Naive thymus-derived CD8-positive, alpha-beta T cell (primary cell): ENCODE measurements around the gene VWF. TPM values are rescaled to one million over a fixed set of nuclear protein-coding genes. Genes with fewer than 3 reads are reported as not detected.

Experiments
- ATAC-seq, 2 donors: fragments of 150-1000 bp; cut with Tn5 transposase in 1 of 2; sonication (Bioruptor Pico), chemical (Tn5 transposase) in 1 of 2; 1 replicate in 1 of 2; 2 replicates in 1 of 2; pipeline ENCODE4 v1.10.0; 2021; ENCODE audit warnings: mild to moderate bottlenecking in 2 of 2, moderate library complexity in 2 of 2
- POLR2A ChIA-PET: fragments of 350-600 bp; sonication (Branson Sonifier 250); formaldehyde crosslinking; loops from one replicate; lab custom pipeline; 2021; ENCODE audit warnings: antibody characterized with exemption; lab: Charles Lee
- DNase-seq, 10 donors: peaks; one replicate each; pipeline versions ENCODE4 v3.0.0 to v3.0.0-alpha.2; 2020 to 2022
- H3K27ac Mint-ChIP-seq, 10 donors: one replicate each; pipeline ENCODE4 v1.8.0; 2020 to 2022; ENCODE audit warnings: mild to moderate bottlenecking in 10 of 10, mixed read lengths in 10 of 10, moderate library complexity in 4 of 10, inconsistent platforms in 1 of 10
- H3K27me3 Mint-ChIP-seq, 5 donors: one replicate each; pipeline ENCODE4 v1.8.0; 2021 to 2022; ENCODE audit warnings: mixed read lengths in 5 of 5
- H3K36me3 Mint-ChIP-seq, 3 donors: one replicate each; pipeline ENCODE4 v1.8.0; 2020 to 2022; ENCODE audit warnings: mixed read lengths in 3 of 3, mild to moderate bottlenecking in 2 of 3, inconsistent platforms in 1 of 3
- H3K4me1 Mint-ChIP-seq, 4 donors: one replicate each; pipeline ENCODE4 v1.8.0; 2021 to 2022; ENCODE audit warnings: mixed read lengths in 4 of 4
- H3K4me3 Mint-ChIP-seq, 10 donors: one replicate each; pipeline ENCODE4 v1.8.0; 2020 to 2022; ENCODE audit warnings: mild to moderate bottlenecking in 10 of 10, mixed read lengths in 10 of 10, moderate library complexity in 6 of 10, inconsistent platforms in 1 of 10
- H3K9me3 Mint-ChIP-seq, 9 donors: one replicate each; pipeline ENCODE4 v1.8.0; 2020 to 2022; ENCODE audit warnings: mixed read lengths in 9 of 9, mild to moderate bottlenecking in 3 of 9, inconsistent platforms in 1 of 9, moderate library complexity in 1 of 9
- polyA plus RNA-seq, 3 donors: library from polyadenylated mRNA; unstranded; fragments of 300-500 nt; fragmentation: Illumina TruSeq; gene quantifications; one replicate each; pipeline ENCODE4 v1.2.3, GENCODE V29; 2021
- total RNA-seq, 8 experiments: library from RNA in 2 of 8; stranded (reverse) in 2 of 8; gene quantifications; one replicate each; pipeline ENCODE4 v1.2.3 and lab custom pipeline; 2021 to 2026

VWF gene
- total and polyA plus RNA-seq, 5 experiments from 2014 or later = 0.08 to 0.60 TPM; not detected in 3

DNA sequence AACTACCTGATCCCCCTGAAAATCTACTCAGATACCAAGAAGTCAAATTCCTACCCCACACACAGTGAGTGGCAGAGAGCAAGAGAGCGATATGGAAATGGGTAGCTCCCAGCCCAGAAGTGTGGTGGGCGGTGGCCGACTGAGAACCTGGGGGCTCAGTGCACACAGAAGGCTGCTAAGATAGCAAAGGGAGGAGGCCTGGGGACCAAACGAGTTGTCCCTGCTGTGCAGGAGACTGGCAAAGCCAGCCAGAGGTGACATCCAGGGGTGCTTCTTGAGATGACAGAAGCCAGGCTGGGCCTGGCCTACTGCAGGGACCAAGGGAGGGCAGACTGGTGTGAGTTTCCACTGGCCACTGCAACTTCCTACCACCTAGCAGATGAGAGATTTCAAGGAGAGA is 52.9 kb downstream of the VWF start:
- POLR2A ChIA-PET = interaction anchor here (0.9 kb wide), 1 partner anchor 208 kb away, joined by 5 read pairs; no protein-coding TSS in a partner anchor
- no peak for DNase-seq
- Mint-ChIP-seq H3K4me1 (peaks cover 27 to 48% (median 39%) of the 10 kb centered on the region in 4 donors), H3K27me3 (peaks cover 0 to 23% (median 7%) of the 10 kb centered on the region in 5 donors), H3K4me3 (no peak overlapping the region), H3K27ac (no peak overlapping the region), H3K9me3 (no peaks in the 10 kb centered on the region), H3K36me3 (no peaks in the 10 kb centered on the region)
- no peak for ATAC-seq

DNA sequence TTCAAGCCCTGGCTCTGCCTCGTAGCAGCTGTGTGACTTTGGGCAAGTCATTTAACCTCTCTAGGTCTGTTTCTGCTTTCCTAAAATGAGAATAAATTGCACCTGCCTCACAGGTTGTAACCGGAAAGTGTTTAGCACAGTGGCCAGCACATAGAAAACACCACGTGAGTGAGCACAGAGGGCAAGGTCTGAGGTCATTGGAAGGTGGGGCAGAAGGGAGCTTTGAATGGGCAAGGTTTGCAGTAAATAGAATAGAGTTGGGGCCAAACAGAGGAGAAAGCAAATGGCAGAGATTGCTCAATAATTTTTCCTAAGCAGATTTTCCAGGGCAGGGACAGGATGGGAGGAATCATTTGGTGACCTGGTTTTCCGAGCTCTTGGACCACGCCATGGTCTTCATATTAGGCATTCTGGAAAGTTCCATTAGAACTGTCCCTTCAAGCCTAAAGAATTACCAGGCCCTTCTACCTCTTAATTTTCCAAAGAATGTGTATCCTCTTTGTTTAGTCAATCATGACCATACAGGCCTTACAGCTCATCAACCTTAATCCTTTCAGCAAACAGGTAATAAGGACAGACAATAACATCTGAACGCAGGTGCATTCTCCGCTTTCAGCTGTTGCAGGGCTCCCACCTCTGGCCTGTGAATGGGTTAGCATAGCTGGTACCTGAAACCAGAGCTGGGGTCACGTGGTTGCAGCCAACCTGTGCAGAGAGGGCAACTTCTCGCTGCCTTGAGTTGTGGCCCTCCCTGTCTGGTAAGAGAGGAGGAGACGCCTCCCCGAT is 53.8 kb downstream of the VWF start:
- Mint-ChIP-seq H3K27ac (peak overlapping the region in 1 of 10 donors; percentile 29), H3K4me3 (no peak overlapping the region), H3K36me3 (no peaks in the 10 kb centered on the region), H3K27me3 (peaks cover 0 to 15% (median 7%) of the 10 kb centered on the region in 5 donors), H3K4me1 (peaks cover 21 to 39% (median 32%) of the 10 kb centered on the region in 4 donors), H3K9me3 (no peaks in the 10 kb centered on the region)
- no peak for DNase-seq
- POLR2A ChIA-PET = interaction anchor here (0.9 to 1.8 kb wide), 2 partner anchors 71 to 209 kb away, joined by 4 to 5 read pairs; no protein-coding TSS in a partner anchor
- ATAC-seq = no peak

DNA sequence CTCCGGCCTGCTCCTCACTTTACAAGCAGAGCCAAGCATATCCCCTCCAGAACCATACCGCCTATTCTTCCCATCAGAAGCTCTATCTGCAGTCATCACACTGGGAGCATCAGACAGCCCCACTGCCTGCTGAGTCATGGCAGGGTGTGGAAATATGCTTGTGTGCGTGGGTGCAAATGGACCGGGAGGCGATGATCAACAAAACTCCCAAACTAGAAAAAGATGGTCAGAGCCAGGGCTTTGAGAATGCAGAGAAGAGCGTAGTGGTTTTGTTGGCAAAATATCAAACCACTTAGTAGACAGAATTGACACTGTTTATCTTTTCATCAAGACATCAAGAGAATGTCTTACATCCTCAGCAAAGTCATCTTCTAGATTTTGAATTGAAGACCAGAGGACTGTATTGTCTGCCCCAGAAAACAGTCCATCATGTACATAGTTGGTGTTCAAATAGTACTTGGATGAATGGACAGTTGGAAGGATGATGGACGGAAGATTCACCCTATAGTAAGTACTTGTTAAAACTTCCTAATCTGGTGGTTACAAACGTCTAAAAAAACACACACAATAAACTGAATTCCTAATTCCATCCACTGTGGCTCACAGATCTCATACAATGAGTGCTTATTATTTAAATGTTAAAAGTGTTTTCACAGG is 54.9 kb downstream of the VWF start:
- DNase-seq = peak in 3 of 10 donors; percentile 35 to 49 (median 36)

DNA sequence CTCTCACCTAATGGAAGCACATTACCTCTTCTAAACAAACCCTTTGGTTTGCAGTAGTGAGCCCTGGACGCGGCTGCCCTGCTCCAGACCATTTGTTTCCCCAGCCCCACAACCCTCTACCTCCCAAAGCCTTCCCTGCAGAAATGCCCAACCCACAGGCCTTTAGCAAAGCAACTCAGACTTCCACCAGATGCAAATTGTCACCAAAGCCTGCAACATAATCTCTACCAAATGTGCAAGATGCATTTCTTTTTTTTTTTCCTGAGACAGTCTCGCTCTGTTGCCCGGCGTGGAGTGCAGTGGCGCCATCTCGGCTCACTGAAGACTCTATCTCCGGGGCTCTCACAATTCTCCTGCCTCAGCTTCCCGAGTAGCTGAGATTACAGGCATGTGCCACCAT is 56.2 kb downstream of the VWF start:
- H3K36me3 Mint-ChIP-seq = no peaks in the 10 kb centered on the region
- peaks cover 15 to 20% (median 15%) of the 10 kb centered on the region in 4 donors for H3K4me1 Mint-ChIP-seq
- POLR2A ChIA-PET = interaction anchor here (0.5 to 2.8 kb wide), 2 partner anchors 11 to 71 kb away, joined by 3 to 7 read pairs; no protein-coding TSS in a partner anchor
- no peak for DNase-seq
- H3K4me3 Mint-ChIP-seq = no peak overlapping the region
- no peaks in the 10 kb centered on the region for H3K9me3 Mint-ChIP-seq
- H3K27me3 Mint-ChIP-seq = peaks cover 0 to 11% (median 6%) of the 10 kb centered on the region in 5 donors
- no peak for ATAC-seq
- H3K27ac Mint-ChIP-seq = peak overlapping the region in 1 of 10 donors; percentile 28

More for the DNA sequence above, 54.9 kb downstream of the VWF start:
- no peaks in the 10 kb centered on the region for H3K36me3 Mint-ChIP-seq
- H3K27ac Mint-ChIP-seq = peak overlapping the region in 5 of 10 donors; percentile 2 to 78 (median 34)
- H3K4me3 Mint-ChIP-seq = peak overlapping the region in 4 of 10 donors; percentile 27 to 78 (median 35)
- H3K27me3 Mint-ChIP-seq = peaks cover 0 to 10% (median 7%) of the 10 kb centered on the region in 5 donors
- peaks cover 13 to 28% (median 21%) of the 10 kb centered on the region in 4 donors for H3K4me1 Mint-ChIP-seq
- H3K9me3 Mint-ChIP-seq = no peaks in the 10 kb centered on the region
- ATAC-seq = peak; percentile 72 to 83
- POLR2A ChIA-PET = interaction anchor here (1.8 to 2.8 kb wide), 2 partner anchors 70 to 72 kb away, joined by 4 to 7 read pairs; no protein-coding TSS in a partner anchor

DNA sequence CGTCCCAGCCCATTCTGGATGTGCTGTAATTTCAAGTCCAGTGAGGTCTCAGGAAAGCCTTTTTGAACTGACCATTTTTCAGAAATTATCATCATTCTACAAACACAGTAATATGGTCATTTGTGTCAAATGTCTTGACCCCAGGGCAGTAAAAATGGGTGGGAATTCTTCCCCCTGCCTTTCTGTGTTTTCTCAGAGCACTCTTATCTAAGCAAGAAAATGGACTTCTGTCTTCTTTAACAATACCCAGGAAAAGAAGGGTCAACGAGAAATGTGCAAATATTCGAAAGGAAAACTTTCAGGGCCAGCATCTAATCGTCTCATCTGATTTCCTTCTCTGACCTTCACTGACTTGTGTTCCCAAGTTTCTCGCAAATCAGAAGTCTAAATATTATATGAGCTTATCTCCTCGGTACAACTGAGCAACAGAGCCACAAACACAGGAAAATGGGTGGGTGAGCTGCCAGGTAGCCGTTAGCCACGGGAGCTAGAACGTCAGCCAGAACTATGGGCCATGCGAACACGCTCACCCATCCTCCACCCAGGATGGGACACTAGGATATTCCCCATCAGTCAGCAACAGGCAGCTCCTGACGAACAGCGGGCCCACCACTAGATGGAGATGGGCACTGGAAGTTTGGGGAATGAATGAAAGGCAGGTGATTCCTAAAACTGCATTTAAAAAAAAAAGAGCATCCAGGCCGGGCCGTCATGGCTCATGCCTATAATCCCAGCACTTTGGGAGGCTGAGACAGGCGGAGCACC is 57.1 kb downstream of the VWF start:
- no peaks in the 10 kb centered on the region for H3K9me3 Mint-ChIP-seq
- POLR2A ChIA-PET = interaction anchor here (0.5 to 2.8 kb wide), 3 partner anchors 72 to 212 kb away, joined by 3 to 7 read pairs (median 3); no protein-coding TSS in a partner anchor
- H3K4me3 Mint-ChIP-seq = no peak overlapping the region
- H3K27ac Mint-ChIP-seq = peak overlapping the region in 1 of 10 donors; percentile 53
- H3K4me1 Mint-ChIP-seq = peaks cover 17 to 20% (median 18%) of the 10 kb centered on the region in 4 donors
- ATAC-seq = no peak
- peaks cover 0 to 17% (median 10%) of the 10 kb centered on the region in 5 donors for H3K27me3 Mint-ChIP-seq
- no peak for DNase-seq
- no peaks in the 10 kb centered on the region for H3K36me3 Mint-ChIP-seq

DNA sequence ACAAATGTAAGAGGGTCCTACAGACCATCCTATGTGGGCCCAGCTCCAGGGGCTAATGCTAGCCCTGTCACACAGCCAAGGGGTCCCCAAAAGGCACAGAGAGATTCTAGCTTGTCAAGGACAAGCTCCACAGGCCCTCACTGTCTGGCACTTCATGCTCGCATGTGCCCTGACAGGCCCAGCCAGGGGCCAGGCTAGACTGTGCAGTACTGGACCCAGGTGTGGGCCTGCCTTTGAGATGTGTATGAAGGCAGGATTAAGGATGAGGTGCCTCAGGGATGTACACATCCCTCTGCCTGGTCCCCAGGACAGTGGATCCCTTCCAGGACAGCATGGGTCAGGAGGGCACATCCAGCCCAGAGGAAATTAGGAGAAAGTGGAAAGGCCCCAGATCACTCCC is 57.8 kb downstream of the VWF start:
- Mint-ChIP-seq H3K4me3 (no peak overlapping the region), H3K27me3 (peaks cover 0 to 14% (median 10%) of the 10 kb centered on the region in 5 donors), H3K27ac (peak overlapping the region in 1 of 10 donors; percentile 53), H3K9me3 (no peaks in the 10 kb centered on the region), H3K36me3 (no peaks in the 10 kb centered on the region), H3K4me1 (peaks cover 17 to 20% (median 18%) of the 10 kb centered on the region in 4 donors)
- ATAC-seq (no peak), DNase-seq (no peak)
- POLR2A ChIA-PET = interaction anchor here (0.5 kb wide), 1 partner anchor 185 kb away, joined by 8 read pairs; no protein-coding TSS in a partner anchor

DNA sequence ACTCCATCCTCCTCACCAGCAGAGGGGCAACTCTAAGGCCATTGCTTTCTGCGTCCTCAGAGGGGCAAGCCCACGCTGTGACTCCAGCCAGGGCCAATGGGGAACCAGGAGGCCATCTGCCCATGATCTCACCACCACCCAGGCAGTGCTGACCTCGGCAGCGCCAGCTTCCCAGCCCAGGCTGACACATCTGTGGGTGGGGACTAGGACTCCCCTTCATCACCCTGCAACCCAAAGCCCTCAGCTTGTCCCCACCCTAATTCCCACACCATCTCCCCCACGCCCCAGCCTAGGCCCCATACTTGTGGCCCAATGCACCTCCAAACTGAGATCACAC is 58.6 kb downstream of the VWF start:
- ATAC-seq (no peak), DNase-seq (no peak)
- H3K9me3 Mint-ChIP-seq = no peaks in the 10 kb centered on the region
- peaks cover 16 to 20% (median 18%) of the 10 kb centered on the region in 4 donors for H3K4me1 Mint-ChIP-seq
- POLR2A ChIA-PET = interaction anchor here (0.5 kb wide), 1 partner anchor 110 kb away, joined by 3 read pairs; no protein-coding TSS in a partner anchor
- H3K27me3 Mint-ChIP-seq = peaks cover 0 to 12% (median 6%) of the 10 kb centered on the region in 5 donors
- H3K27ac Mint-ChIP-seq = peak overlapping the region in 1 of 10 donors; percentile 24
- H3K4me3 Mint-ChIP-seq = no peak overlapping the region
- no peaks in the 10 kb centered on the region for H3K36me3 Mint-ChIP-seq

DNA sequence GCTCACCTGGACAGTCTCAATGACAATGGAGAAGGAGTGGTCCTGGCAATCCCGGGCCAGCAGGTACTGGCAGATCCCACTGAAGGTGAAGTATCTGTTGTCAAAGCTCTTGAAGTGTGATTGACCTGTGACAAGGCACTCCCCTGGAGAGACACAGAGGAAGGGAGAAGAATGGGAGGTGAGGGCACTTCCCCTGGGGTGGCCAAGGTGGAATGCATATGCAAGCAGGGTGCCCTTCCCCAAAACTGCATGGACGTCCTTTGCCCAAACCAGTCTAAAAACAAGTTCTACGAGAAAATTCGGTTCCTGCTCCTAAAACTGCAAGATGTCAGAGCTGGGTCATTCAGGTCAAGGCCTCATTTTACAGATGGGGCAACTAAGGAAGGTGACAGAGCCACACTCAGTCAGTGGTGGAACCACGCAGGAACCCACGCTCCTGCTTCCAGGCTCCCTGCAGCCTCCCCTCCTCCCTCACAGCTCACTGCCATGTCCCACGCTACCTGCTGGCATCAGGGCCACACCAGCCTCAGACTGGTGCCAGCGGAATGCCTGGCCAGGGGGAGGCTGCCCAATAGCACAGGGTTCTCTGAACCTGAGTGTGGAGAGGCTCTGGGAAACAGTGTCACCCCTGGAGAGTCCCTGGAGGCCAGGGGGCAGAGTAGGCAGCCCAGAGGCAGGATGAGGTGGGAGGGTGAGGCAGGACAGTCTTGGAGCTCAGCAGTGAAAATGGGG is 59.2 kb downstream of the VWF start:
- POLR2A ChIA-PET = interaction anchor here (0.6 to 1.1 kb wide), 2 partner anchors 9 to 124 kb away, joined by 4 to 6 read pairs; no protein-coding TSS in a partner anchor
- ATAC-seq = no peak
- Mint-ChIP-seq H3K36me3 (no peaks in the 10 kb centered on the region), H3K4me3 (no peak overlapping the region), H3K27me3 (peaks cover 0 to 15% (median 6%) of the 10 kb centered on the region in 5 donors), H3K9me3 (no peaks in the 10 kb centered on the region), H3K4me1 (peaks cover 15 to 17% (median 17%) of the 10 kb centered on the region in 4 donors), H3K27ac (peak overlapping the region in 1 of 10 donors; percentile 84)
- DNase-seq = no peak

DNA sequence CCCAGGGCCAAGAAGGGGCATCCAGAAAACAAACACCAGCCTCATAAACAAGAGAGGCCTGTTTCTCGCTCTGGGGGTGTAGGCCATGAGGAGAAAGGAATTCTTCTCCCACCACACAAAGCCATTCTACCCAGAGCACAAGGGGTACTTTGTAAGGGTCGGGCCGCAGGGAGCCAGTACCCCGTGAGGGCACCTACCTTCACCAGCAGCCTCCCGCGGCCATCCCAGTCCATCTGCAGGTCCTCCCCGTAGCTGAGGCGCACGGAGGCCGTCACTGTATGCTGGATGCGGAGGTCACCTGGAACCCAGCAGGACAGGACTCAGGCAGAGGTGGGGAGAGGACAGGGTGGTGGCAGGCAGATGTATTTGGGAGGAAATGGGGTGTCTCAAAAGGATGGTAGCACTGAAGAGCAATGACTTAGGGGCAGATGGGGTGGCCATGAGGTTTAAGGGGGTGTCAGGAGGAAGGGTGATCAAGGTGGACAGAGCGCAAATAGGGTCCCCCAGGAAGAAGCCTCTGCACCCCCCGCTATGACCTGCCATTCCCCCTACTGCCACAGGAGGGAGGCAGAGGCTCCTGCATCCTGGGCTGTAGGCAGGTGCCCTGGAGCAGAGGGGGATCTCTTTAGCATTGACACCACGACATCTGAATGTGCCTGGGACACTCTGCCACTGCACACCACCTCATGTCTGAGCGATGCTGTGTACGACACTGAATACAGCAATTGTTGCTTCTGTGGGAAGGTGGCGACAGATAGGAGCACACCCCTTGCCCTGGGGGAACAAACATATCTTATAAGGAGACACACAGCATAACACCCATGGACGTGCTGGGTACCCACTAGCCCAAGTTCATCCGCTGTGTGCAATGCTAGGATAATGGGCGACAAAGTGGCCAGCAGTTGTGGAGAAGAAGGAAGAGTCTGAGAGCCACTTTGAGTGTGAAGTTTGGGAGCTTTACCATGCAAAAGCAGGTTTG is 61.4 kb downstream of the VWF start:
- Mint-ChIP-seq H3K9me3 (no peaks in the 10 kb centered on the region), H3K27ac (peak overlapping the region in 2 of 10 donors; percentile 25 to 34), H3K36me3 (no peaks in the 10 kb centered on the region), H3K4me3 (no peak overlapping the region), H3K27me3 (peaks cover 0 to 15% (median 6%) of the 10 kb centered on the region in 5 donors), H3K4me1 (peaks cover 0 to 8% (median 5%) of the 10 kb centered on the region in 4 donors)
- POLR2A ChIA-PET = no interaction called here
- peak; percentile 50 to 81 (median 70) for DNase-seq
- peak; percentile 97 to 99 for ATAC-seq

DNA sequence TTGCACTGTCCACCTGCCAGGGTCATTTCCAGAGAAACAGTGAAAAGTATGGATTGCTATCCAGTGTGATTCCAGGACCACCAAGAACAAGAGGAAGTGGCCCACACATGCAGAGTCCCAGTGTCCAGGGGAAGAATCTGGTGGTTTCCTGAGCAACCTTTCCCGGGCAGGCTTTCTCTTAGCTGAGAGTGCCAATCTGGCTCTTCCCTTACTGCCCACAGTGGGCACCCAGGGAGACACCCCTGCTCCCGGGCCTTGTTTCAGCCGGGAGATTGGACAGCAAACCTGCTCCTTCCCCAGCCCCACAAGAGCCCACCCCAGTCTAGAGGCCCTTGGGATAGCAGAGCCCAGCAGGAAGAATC is 62.1 kb downstream of the VWF start:
- no peaks in the 10 kb centered on the region for H3K36me3 Mint-ChIP-seq

More for the DNA sequence above, 62.1 kb downstream of the VWF start:
- H3K4me1 Mint-ChIP-seq = peaks cover 0 to 9% (median 6%) of the 10 kb centered on the region in 4 donors
- H3K27ac Mint-ChIP-seq = no peak overlapping the region
- H3K9me3 Mint-ChIP-seq = no peaks in the 10 kb centered on the region
- H3K4me3 Mint-ChIP-seq = no peak overlapping the region
- DNase-seq (no peak), ATAC-seq (no peak)
- POLR2A ChIA-PET = no interaction called here
- H3K27me3 Mint-ChIP-seq = peaks cover 0 to 13% (median 6%) of the 10 kb centered on the region in 5 donors
